ENCODE data around the gene PML. TPM values are rescaled to one million over a fixed set of nuclear protein-coding genes. Genes with fewer than 3 reads are reported as not detected.
"Not testable (repeated sequence)": the region's sequence is repeated elsewhere in the genome, so short reads cannot be mapped to it uniquely, and the experiment has no call there.

PML gene
- total RNA-seq, 1 donor from 2014 or later, result 227 TPM

- no peaks in the 10 kb centered on the region for H3K36me3 ChIP-seq
- intact Hi-C loops (cut with DNase I), result loop anchor here (2.0 to 10.0 kb wide), 2 partner anchors 61 to 91 kb away; no protein-coding TSS in a partner anchor
- no peak for DNase-seq (ENCODE audit: low spot score in 2 of 2)
- H3K9me3 ChIP-seq, result no peaks in the 10 kb centered on the region
- no peak overlapping the region for H3K4me3 ChIP-seq
- H3K4me1 ChIP-seq, result peaks cover 0 to 3% of the 10 kb centered on the region in 2 donors
- no peak for TF ChIP-seq CTCF (IDR thresholded peaks at IDR 0.05)
- H3K27ac ChIP-seq, result no peak overlapping the region
- no peaks in the 10 kb centered on the region for H3K27me3 ChIP-seq
These were observed 28.8 kb upstream of the PML start for GRCh38 chr15:73965758-73966113.

GRCh38 chr15:73968461-73968860 is 26.1 kb upstream of the PML start:
- H3K36me3 ChIP-seq, result no peaks in the 10 kb centered on the region
- H3K27me3 ChIP-seq, result no peaks in the 10 kb centered on the region
- H3K4me3 ChIP-seq, result no peak overlapping the region
- TF ChIP-seq CTCF (IDR thresholded peaks at IDR 0.05), result no peak
- intact Hi-C loops (cut with DNase I), result loop anchor here (10.0 kb wide), 1 partner anchor 64 kb away; no protein-coding TSS in a partner anchor
- no peak overlapping the region for H3K27ac ChIP-seq
- DNase-seq (ENCODE audit: low spot score in 2 of 2), result no peak
- H3K4me1 ChIP-seq, result peaks cover 0 to 11% of the 10 kb centered on the region in 2 donors
- no peaks in the 10 kb centered on the region for H3K9me3 ChIP-seq

- TF ChIP-seq CTCF (IDR thresholded peaks at IDR 0.05), result no peak
- no peaks in the 10 kb centered on the region for H3K27me3 ChIP-seq
- DNase-seq (ENCODE audit: low spot score in 2 of 2), result no peak
- intact Hi-C loops (cut with DNase I), result loop anchor here (10.0 kb wide), 1 partner anchor 64 kb away; no protein-coding TSS in a partner anchor
- H3K4me3 ChIP-seq, result no peak overlapping the region
- H3K4me1 ChIP-seq, result peaks cover 0 to 11% of the 10 kb centered on the region in 2 donors
- H3K27ac ChIP-seq, result no peak overlapping the region
- no peaks in the 10 kb centered on the region for H3K36me3 ChIP-seq
- H3K9me3 ChIP-seq, result no peaks in the 10 kb centered on the region
These were observed 25.3 kb upstream of the PML start for GRCh38 chr15:73969151-73969759.

GRCh38 chr15:73972984-73973682 is 21.4 kb upstream of the PML start:
- Histone ChIP-seq H3K36me3 (no peaks in the 10 kb centered on the region), H3K27ac (no peak overlapping the region), H3K4me1 (peaks cover 0 to 8% of the 10 kb centered on the region in 2 donors), H3K9me3 (no peaks in the 10 kb centered on the region), H3K4me3 (peak overlapping the region; percentile 39 to 50), H3K27me3 (no peaks in the 10 kb centered on the region)
- TF ChIP-seq CTCF (IDR thresholded peaks at IDR 0.05), result peak; percentile 90 to 92 (median 91)
- intact Hi-C loops (cut with DNase I), result loop anchor here (1.0 to 5.0 kb wide), 4 partner anchors 21 to 350 kb away; partner anchors contain the start of gene PML
- peak; percentile 21 to 93 for DNase-seq (ENCODE audit: low spot score in 2 of 2)

- not testable (repeated sequence) for H3K9me3 ChIP-seq; H3K27ac ChIP-seq; H3K4me1 ChIP-seq; DNase-seq (ENCODE audit: low spot score in 2 of 2); H3K36me3 ChIP-seq; H3K27me3 ChIP-seq
- intact Hi-C loops (cut with DNase I), result loop anchor here (1.0 to 5.0 kb wide), 4 partner anchors 21 to 349 kb away; partner anchors contain the start of gene PML
- H3K4me3 ChIP-seq, result peak overlapping the region in 1 of 2 donors; percentile 50
These were observed 20.8 kb upstream of the PML start for GRCh38 chr15:73973683-73974200.

- intact Hi-C loops (cut with DNase I); H3K4me1 ChIP-seq; H3K9me3 ChIP-seq; H3K36me3 ChIP-seq; DNase-seq (ENCODE audit: low spot score in 2 of 2); H3K27ac ChIP-seq; H3K4me3 ChIP-seq; H3K27me3 ChIP-seq: not testable (repeated sequence)
These were observed 18.9 kb upstream of the PML start for GRCh38 chr15:73975440-73976125.
